Measurements from ENCODE around the gene PPP1R12A. TPM values are rescaled to one million over a fixed set of nuclear protein-coding genes. Genes with fewer than 3 reads are reported as not detected.

Gene PPP1R12A
- total RNA-seq, 2 donors from 2014 or later, result 57.5 to 79.2 TPM

- no peaks in the 10 kb centered on the region for H3K36me3 ChIP-seq
- DNase-seq, result no peak
- no peak overlapping the region for H3K27ac ChIP-seq
- intact Hi-C loops (cut with DNase I), result no loop called here
- H3K4me3 ChIP-seq, result no peak overlapping the region
- H3K4me1 ChIP-seq, result no peaks in the 10 kb centered on the region
- no peaks in the 10 kb centered on the region for H3K9me3 ChIP-seq
- no peaks in the 10 kb centered on the region for H3K27me3 ChIP-seq
- H3K9ac ChIP-seq (ENCODE audit: low read depth in 2 of 2, low read length in 2 of 2), result no peak overlapping the region
- no peak for TF ChIP-seq CTCF (IDR thresholded peaks at IDR 0.05)
These were observed 165.6 kb downstream of the PPP1R12A start for GRCh38 chr12:79769189-79769859.

- H3K9ac ChIP-seq (ENCODE audit: low read depth in 2 of 2, low read length in 2 of 2), result no peak overlapping the region
These were observed 168.0 kb downstream of the PPP1R12A start for GRCh38 chr12:79766705-79767464.

GRCh38 chr12:79765157-79765556 is 169.7 kb downstream of the PPP1R12A start:
- H3K36me3 ChIP-seq, result no peaks in the 10 kb centered on the region
- no peak overlapping the region for H3K27ac ChIP-seq
- DNase-seq, result no peak
- H3K4me3 ChIP-seq, result no peak overlapping the region
- no peak for TF ChIP-seq CTCF (IDR thresholded peaks at IDR 0.05)
- intact Hi-C loops (cut with DNase I), result no loop called here
- H3K9ac ChIP-seq (ENCODE audit: low read depth in 2 of 2, low read length in 2 of 2), result no peak overlapping the region
- H3K4me1 ChIP-seq, result no peaks in the 10 kb centered on the region
- H3K9me3 ChIP-seq, result no peaks in the 10 kb centered on the region
- H3K27me3 ChIP-seq, result no peaks in the 10 kb centered on the region

More at GRCh38 chr12:79766705-79767464, 168.0 kb downstream of the PPP1R12A start:
- Histone ChIP-seq H3K9me3 (no peaks in the 10 kb centered on the region), H3K4me1 (no peaks in the 10 kb centered on the region), H3K27me3 (no peaks in the 10 kb centered on the region), H3K36me3 (no peaks in the 10 kb centered on the region), H3K27ac (no peak overlapping the region), H3K4me3 (no peak overlapping the region)
- intact Hi-C loops (cut with DNase I), result no loop called here
- TF ChIP-seq CTCF (IDR thresholded peaks at IDR 0.05), result no peak
- no peak for DNase-seq

GRCh38 chr12:79764641-79765040 is 170.3 kb downstream of the PPP1R12A start:
- Histone ChIP-seq H3K4me3 (no peak overlapping the region), H3K4me1 (no peaks in the 10 kb centered on the region), H3K27ac (no peak overlapping the region), H3K27me3 (no peaks in the 10 kb centered on the region), H3K9ac (ENCODE audit: low read depth in 2 of 2, low read length in 2 of 2) (no peak overlapping the region), H3K9me3 (no peaks in the 10 kb centered on the region), H3K36me3 (no peaks in the 10 kb centered on the region)
- TF ChIP-seq CTCF (IDR thresholded peaks at IDR 0.05), result no peak
- intact Hi-C loops (cut with DNase I), result no loop called here
- no peak for DNase-seq

- Histone ChIP-seq H3K4me3 (no peak overlapping the region), H3K36me3 (no peaks in the 10 kb centered on the region), H3K9ac (ENCODE audit: low read depth in 2 of 2, low read length in 2 of 2) (no peak overlapping the region), H3K27me3 (no peaks in the 10 kb centered on the region), H3K27ac (no peak overlapping the region), H3K4me1 (no peaks in the 10 kb centered on the region), H3K9me3 (no peaks in the 10 kb centered on the region)
- DNase-seq, result no peak
- intact Hi-C loops (cut with DNase I), result no loop called here
- TF ChIP-seq CTCF (IDR thresholded peaks at IDR 0.05), result no peak
These were observed 171.0 kb downstream of the PPP1R12A start for GRCh38 chr12:79763766-79764452.
